WTC11 (cell line): ENCODE data around the gene SHROOM1. TPM values are rescaled to one million over a fixed set of nuclear protein-coding genes. Genes with fewer than 3 reads are reported as not detected.

Source experiments
- ATAC-seq: fragments of 200-7000 bp; cut with Tn5 transposase; 2 replicates; pipeline ENCODE4 v1.10.0; 2021; ENCODE audit warnings: mild to moderate bottlenecking, moderate library complexity
- CTCF ChIA-PET: fragments of 300-600 bp; sonication (Branson Sonifier 250); formaldehyde crosslinking; loops from one replicate; lab custom pipeline; 2021; ENCODE audit warnings: antibody characterized with exemption; lab: Charles Lee
- POLR2A ChIA-PET: fragments of 350-600 bp; sonication (Branson Sonifier 250); formaldehyde crosslinking; loops from one replicate; lab custom pipeline; 2021; ENCODE audit warnings: antibody characterized with exemption; lab: Charles Lee
- DNase-seq: peaks from one replicate; pipeline ENCODE4 v3.0.0; 2021; ENCODE audit warnings: low spot score
- H3K27ac Mint-ChIP-seq: 2 replicates; pipeline ENCODE4 v1.8.0; 2021; ENCODE audit warnings: mixed read lengths
- H3K27me3 Mint-ChIP-seq: 2 replicates; pipeline ENCODE4 v1.8.0; 2021; ENCODE audit warnings: low read depth, mild to moderate bottlenecking, moderate library complexity, mixed read lengths
- H3K36me3 Mint-ChIP-seq: 2 replicates; pipeline ENCODE4 v1.8.0; 2021; ENCODE audit warnings: mixed read lengths
- H3K4me1 Mint-ChIP-seq: 2 replicates; pipeline ENCODE4 v1.8.0; 2022; ENCODE audit warnings: mixed read lengths
- H3K4me3 Mint-ChIP-seq: 2 replicates; pipeline ENCODE4 v1.8.0; 2021; ENCODE audit warnings: mild to moderate bottlenecking, moderate library complexity, mixed read lengths
- H3K9me3 Mint-ChIP-seq: 2 replicates; pipeline ENCODE4 v1.8.0; 2021; ENCODE audit warnings: mixed read lengths
- CDX4 ChIP-seq: fragments of 250-450 bp; sonication (Bioruptor Pico); IDR thresholded peaks from 2 replicates; pipeline ENCODE4 v1.9.0; 2021; ENCODE audit warnings: moderate library complexity, mild to moderate bottlenecking, inconsistent platforms, borderline replicate concordance
- CREM ChIP-seq: sonication (generic); formaldehyde crosslinking; IDR thresholded peaks from 2 replicates; pipeline ENCODE4 v1.8.1; 2022; ENCODE audit warnings: mild to moderate bottlenecking, missing genetic modification reagents, moderate library complexity
- ETV6 ChIP-seq: sonication (generic); formaldehyde crosslinking; IDR thresholded peaks from 2 replicates; pipeline ENCODE4 v1.8.1; 2022; ENCODE audit warnings: mild to moderate bottlenecking, missing genetic modification reagents
- FOXJ3 ChIP-seq: sonication (generic); formaldehyde crosslinking; IDR thresholded peaks from 2 replicates; pipeline ENCODE4 v1.9.0; 2021; ENCODE audit warnings: missing genetic modification reagents, mild to moderate bottlenecking, borderline replicate concordance
- HMGXB4 ChIP-seq: sonication (generic); formaldehyde crosslinking; IDR thresholded peaks from 2 replicates; pipeline ENCODE4 v1.8.1; 2023; ENCODE audit warnings: mild to moderate bottlenecking, moderate library complexity, missing genetic modification reagents
- JAZF1 ChIP-seq: fragments of 250-450 bp; sonication (Bioruptor Pico); IDR thresholded peaks from 2 replicates; pipeline ENCODE4 v1.9.0; 2021; ENCODE audit warnings: moderate library complexity, mild to moderate bottlenecking, inconsistent platforms
- JUN ChIP-seq: sonication (generic); formaldehyde crosslinking; IDR thresholded peaks from 2 replicates; pipeline ENCODE4 v1.8.0; 2023; ENCODE audit warnings: mild to moderate bottlenecking, missing genetic modification reagents
- NFE2L1 ChIP-seq: sonication (generic); formaldehyde crosslinking; IDR thresholded peaks from 2 replicates; pipeline ENCODE4 v1.8.1; 2023; ENCODE audit warnings: missing genetic modification reagents
- NR2C2 ChIP-seq: sonication (generic); formaldehyde crosslinking; IDR thresholded peaks from 2 replicates; pipeline ENCODE4 v1.8.0; 2022; ENCODE audit warnings: mild to moderate bottlenecking, missing genetic modification reagents
- NR3C1 ChIP-seq: sonication (generic); formaldehyde crosslinking; conservative IDR thresholded peaks from 2 replicates; pipeline ENCODE4 v1.8.1; 2023; ENCODE audit warnings: low read depth, mild to moderate bottlenecking, missing genetic modification reagents
- PRRX2 ChIP-seq: fragments of 250-450 bp; sonication (Bioruptor Pico); IDR thresholded peaks from 2 replicates; pipeline ENCODE4 v1.8.0; 2021; ENCODE audit warnings: mild to moderate bottlenecking
- TEAD4 ChIP-seq: sonication (generic); formaldehyde crosslinking; IDR thresholded peaks from 2 replicates; pipeline ENCODE4 v1.8.0; 2022; ENCODE audit warnings: mild to moderate bottlenecking, missing genetic modification reagents
- USF1 ChIP-seq: sonication (generic); formaldehyde crosslinking; IDR thresholded peaks from 2 replicates; pipeline ENCODE4 v1.8.0; 2022; ENCODE audit warnings: mild to moderate bottlenecking, missing genetic modification reagents
- ZMAT4 ChIP-seq: fragments of 250-450 bp; sonication (Bioruptor Pico); IDR thresholded peaks from 2 replicates; pipeline ENCODE4 v1.9.0; 2021; ENCODE audit warnings: mild to moderate bottlenecking
- ZNF317 ChIP-seq: sonication (generic); formaldehyde crosslinking; IDR thresholded peaks from 2 replicates; pipeline ENCODE4 v1.8.1; 2023; ENCODE audit warnings: low read depth, mild to moderate bottlenecking, moderate library complexity, missing genetic modification reagents, borderline replicate concordance
- ZNF423 ChIP-seq: fragments of 250-450 bp; sonication (Bioruptor Pico); IDR thresholded peaks from 2 replicates; pipeline ENCODE4 v2.1.2; 2022; ENCODE audit warnings: mild to moderate bottlenecking, moderate library complexity
- ZNF671 ChIP-seq: fragments of 250-450 bp; sonication (Bioruptor Pico); IDR thresholded peaks from 2 replicates; pipeline ENCODE4 v1.8.0; 2021; ENCODE audit warnings: mild to moderate bottlenecking
- total RNA-seq: library from RNA; stranded (reverse); gene quantifications from 3 replicates; pipeline ENCODE4 v1.2.3, GENCODE V29; 2021
- TF ChIP-seq, protein P1 (sequence below): sonication (generic); formaldehyde crosslinking; IDR thresholded peaks from 2 replicates; pipeline ENCODE4 v1.8.0; 2023; ENCODE audit warnings: mild to moderate bottlenecking, missing genetic modification reagents

Gene SHROOM1
- total RNA-seq, 1 experiment from 2014 or later = 8.1 TPM

- no peak for ATAC-seq
- H3K9me3 Mint-ChIP-seq = no peaks in the 10 kb centered on the region
- ChIA-PET POLR2A (no interaction called here), CTCF (interaction anchor here (1.1 to 4.5 kb wide), 5 partner anchors 20 to 47 kb away, joined by 5 to 26 read pairs (median 11); partner anchors contain the start of gene CCNI2)
- DNase-seq = no peak
- peak overlapping the region; percentile 67; the same call in 1 of the 2 replicates for H3K4me3 Mint-ChIP-seq
- H3K36me3 Mint-ChIP-seq = no peaks in the 10 kb centered on the region
- H3K27ac Mint-ChIP-seq = no peak overlapping the region
- H3K27me3 Mint-ChIP-seq = peaks cover 41% of the 10 kb centered on the region
- TF ChIP-seq ZNF423 (CRISPR knock-in tag) = no peak
- TF ChIP-seq FOXJ3 (CRISPR knock-in tag) = no peak
- TF ChIP-seq, protein P1, sequence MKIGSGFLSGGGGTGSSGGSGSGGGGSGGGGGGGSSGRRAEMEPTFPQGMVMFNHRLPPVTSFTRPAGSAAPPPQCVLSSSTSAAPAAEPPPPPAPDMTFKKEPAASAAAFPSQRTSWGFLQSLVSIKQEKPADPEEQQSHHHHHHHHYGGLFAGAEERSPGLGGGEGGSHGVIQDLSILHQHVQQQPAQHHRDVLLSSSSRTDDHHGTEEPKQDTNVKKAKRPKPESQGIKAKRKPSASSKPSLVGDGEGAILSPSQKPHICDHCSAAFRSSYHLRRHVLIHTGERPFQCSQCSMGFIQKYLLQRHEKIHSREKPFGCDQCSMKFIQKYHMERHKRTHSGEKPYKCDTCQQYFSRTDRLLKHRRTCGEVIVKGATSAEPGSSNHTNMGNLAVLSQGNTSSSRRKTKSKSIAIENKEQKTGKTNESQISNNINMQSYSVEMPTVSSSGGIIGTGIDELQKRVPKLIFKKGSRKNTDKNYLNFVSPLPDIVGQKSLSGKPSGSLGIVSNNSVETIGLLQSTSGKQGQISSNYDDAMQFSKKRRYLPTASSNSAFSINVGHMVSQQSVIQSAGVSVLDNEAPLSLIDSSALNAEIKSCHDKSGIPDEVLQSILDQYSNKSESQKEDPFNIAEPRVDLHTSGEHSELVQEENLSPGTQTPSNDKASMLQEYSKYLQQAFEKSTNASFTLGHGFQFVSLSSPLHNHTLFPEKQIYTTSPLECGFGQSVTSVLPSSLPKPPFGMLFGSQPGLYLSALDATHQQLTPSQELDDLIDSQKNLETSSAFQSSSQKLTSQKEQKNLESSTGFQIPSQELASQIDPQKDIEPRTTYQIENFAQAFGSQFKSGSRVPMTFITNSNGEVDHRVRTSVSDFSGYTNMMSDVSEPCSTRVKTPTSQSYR (CRISPR knock-in tag) = no peak
- TF ChIP-seq NFE2L1 (CRISPR knock-in tag) = no peak
- no peak for TF ChIP-seq NR3C1 (CRISPR knock-in tag)
- no peak for TF ChIP-seq JUN
- no peak for TF ChIP-seq TEAD4 (CRISPR knock-in tag)
- TF ChIP-seq HMGXB4 (CRISPR knock-in tag) = no peak
- H3K4me1 Mint-ChIP-seq = peaks cover 39% of the 10 kb centered on the region
Measured at GRCh38 chr5:132775476-132775961, 54.9 kb downstream of the SHROOM1 start.

DNA sequence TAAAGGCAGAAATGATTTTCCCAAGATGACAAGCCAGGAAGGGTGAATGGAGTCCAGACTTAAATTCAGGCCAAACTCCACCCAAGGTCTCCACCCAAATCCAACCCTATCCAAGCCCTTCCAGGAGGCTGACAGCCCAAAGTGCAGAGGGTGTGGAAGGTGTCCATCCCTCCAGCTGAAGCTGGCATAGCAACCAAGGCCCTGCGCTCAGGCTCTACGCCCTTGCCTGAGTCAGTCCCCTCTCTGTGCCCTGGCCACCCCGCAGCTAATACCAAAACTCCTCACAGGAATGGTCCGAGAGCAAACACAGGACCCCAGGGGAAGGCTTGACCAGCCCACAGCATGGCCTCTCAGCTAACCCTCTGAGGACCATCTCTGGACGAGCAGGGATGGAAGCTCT is 55.6 kb downstream of the SHROOM1 start:
- no peaks in the 10 kb centered on the region for H3K36me3 Mint-ChIP-seq
- TF ChIP-seq CREM (CRISPR knock-in tag) (no peak), ZNF671 (CRISPR knock-in tag) (no peak), CDX4 (CRISPR knock-in tag) (no peak), JAZF1 (no peak), ZNF317 (CRISPR knock-in tag) (no peak), NR2C2 (CRISPR knock-in tag) (no peak), TEAD4 (CRISPR knock-in tag) (no peak), ETV6 (CRISPR knock-in tag) (no peak), USF1 (no peak), ZMAT4 (CRISPR knock-in tag) (no peak), PRRX2 (CRISPR knock-in tag) (no peak)
- DNase-seq (no peak), ATAC-seq (no peak)
- no peaks in the 10 kb centered on the region for H3K9me3 Mint-ChIP-seq
- H3K27me3 Mint-ChIP-seq = peaks cover 39% of the 10 kb centered on the region
- ChIA-PET CTCF (interaction anchor here (2.4 to 4.5 kb wide), 2 partner anchors 32 to 45 kb away, joined by 11 to 25 read pairs; no protein-coding TSS in a partner anchor), POLR2A (interaction anchor here (0.6 kb wide), 1 partner anchor 38 kb away, joined by 4 read pairs; the partner anchor contains the start of gene SOWAHA)
- H3K4me1 Mint-ChIP-seq = peaks cover 39% of the 10 kb centered on the region
- no peak overlapping the region for H3K4me3 Mint-ChIP-seq
- H3K27ac Mint-ChIP-seq = no peak overlapping the region; the same call in 1 of the 2 replicates
